Measurements from ENCODE around the gene FYN.

The FYN gene

GRCh38 chr6:111759836-111760785 is 113.1 kb downstream of the FYN start:
- Histone ChIP-seq H3K9ac (ENCODE audit: low read length) (peak overlapping the region; percentile 62), H3K9me3 (ENCODE audit: low read length) (no peaks in the 10 kb centered on the region), H3K4me3 (ENCODE audit: low read depth in 1 of 2, low read length in 2 of 2) (peak overlapping the region in 1 of 2 donors; percentile 73), H3K27ac (ENCODE audit: low read depth, low read length) (peak overlapping the region; percentile 82), H3K4me1 (ENCODE audit: insufficient read depth, low read length) (peaks cover 44% of the 10 kb centered on the region), H3K36me3 (ENCODE audit: insufficient read depth, low read length) (no peaks in the 10 kb centered on the region), H3K27me3 (ENCODE audit: control insufficient read depth in 1 of 2, insufficient read depth in 2 of 2, low read length in 2 of 2) (no peaks in the 10 kb centered on the region)

- Histone ChIP-seq H3K9ac (ENCODE audit: low read length) (peak overlapping the region; percentile 62), H3K27me3 (ENCODE audit: control insufficient read depth in 1 of 2, insufficient read depth in 2 of 2, low read length in 2 of 2) (no peaks in the 10 kb centered on the region), H3K4me3 (ENCODE audit: low read depth in 1 of 2, low read length in 2 of 2) (peak overlapping the region in 1 of 2 donors; percentile 73), H3K36me3 (ENCODE audit: insufficient read depth, low read length) (no peaks in the 10 kb centered on the region), H3K27ac (ENCODE audit: low read depth, low read length) (peak overlapping the region; percentile 82), H3K9me3 (ENCODE audit: low read length) (no peaks in the 10 kb centered on the region), H3K4me1 (ENCODE audit: insufficient read depth, low read length) (peaks cover 44% of the 10 kb centered on the region)
Measured at GRCh38 chr6:111759331-111759835, 113.9 kb downstream of the FYN start.

DNA sequence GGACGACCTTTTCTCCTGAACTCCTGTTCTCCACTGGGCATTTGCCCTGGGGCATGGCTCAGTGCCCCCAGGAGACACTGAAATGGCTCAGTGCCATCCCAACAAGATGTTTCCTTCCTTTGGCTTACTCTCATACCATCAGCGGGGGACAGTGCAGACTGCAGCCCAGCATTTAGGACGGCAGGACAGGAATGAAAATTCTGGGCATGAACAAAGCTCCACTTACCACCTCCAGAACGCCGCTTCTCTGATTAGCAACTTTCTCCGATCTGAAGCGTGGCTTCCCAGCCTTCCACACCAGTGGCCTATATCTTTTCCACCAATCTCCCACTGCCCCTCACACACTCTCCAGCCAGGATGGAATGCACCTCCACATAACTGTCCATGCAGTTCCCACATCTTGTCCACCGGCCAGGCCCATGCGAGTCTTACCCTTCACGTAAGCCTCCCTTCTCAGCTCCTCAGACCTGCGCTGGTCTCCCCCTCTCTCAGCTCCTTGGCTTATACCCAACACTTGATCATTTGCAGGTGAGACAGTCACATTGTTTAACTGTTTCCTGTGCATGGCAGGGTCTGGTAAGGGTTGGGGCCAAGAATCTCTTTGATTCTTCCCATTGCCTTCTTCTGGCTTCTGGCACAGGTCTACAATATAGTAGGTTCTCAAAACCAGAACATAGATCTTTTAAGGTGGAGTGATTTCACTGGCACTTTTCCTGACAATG is 114.5 kb downstream of the FYN start:
- H3K36me3 ChIP-seq (ENCODE audit: insufficient read depth, low read length): no peaks in the 10 kb centered on the region
- no peaks in the 10 kb centered on the region for H3K9me3 ChIP-seq (ENCODE audit: low read length)
- peak overlapping the region; percentile 82 for H3K27ac ChIP-seq (ENCODE audit: low read depth, low read length)
- H3K4me1 ChIP-seq (ENCODE audit: insufficient read depth, low read length): peaks cover 44% of the 10 kb centered on the region
- H3K27me3 ChIP-seq (ENCODE audit: control insufficient read depth in 1 of 2, insufficient read depth in 2 of 2, low read length in 2 of 2): no peaks in the 10 kb centered on the region
- H3K4me3 ChIP-seq (ENCODE audit: low read depth in 1 of 2, low read length in 2 of 2): peak overlapping the region in 1 of 2 donors; percentile 73
- peak overlapping the region; percentile 62 for H3K9ac ChIP-seq (ENCODE audit: low read length)

GRCh38 chr6:111757342-111757741 is 115.9 kb downstream of the FYN start:
- no peaks in the 10 kb centered on the region for H3K36me3 ChIP-seq (ENCODE audit: insufficient read depth, low read length)
- no peaks in the 10 kb centered on the region for H3K27me3 ChIP-seq (ENCODE audit: control insufficient read depth in 1 of 2, insufficient read depth in 2 of 2, low read length in 2 of 2)
- H3K9me3 ChIP-seq (ENCODE audit: low read length): no peaks in the 10 kb centered on the region
- H3K27ac ChIP-seq (ENCODE audit: low read depth, low read length): no peak overlapping the region
- no peak overlapping the region for H3K4me3 ChIP-seq (ENCODE audit: low read depth in 1 of 2, low read length in 2 of 2)
- H3K9ac ChIP-seq (ENCODE audit: low read length): no peak overlapping the region
- H3K4me1 ChIP-seq (ENCODE audit: insufficient read depth, low read length): peaks cover 42% of the 10 kb centered on the region

DNA sequence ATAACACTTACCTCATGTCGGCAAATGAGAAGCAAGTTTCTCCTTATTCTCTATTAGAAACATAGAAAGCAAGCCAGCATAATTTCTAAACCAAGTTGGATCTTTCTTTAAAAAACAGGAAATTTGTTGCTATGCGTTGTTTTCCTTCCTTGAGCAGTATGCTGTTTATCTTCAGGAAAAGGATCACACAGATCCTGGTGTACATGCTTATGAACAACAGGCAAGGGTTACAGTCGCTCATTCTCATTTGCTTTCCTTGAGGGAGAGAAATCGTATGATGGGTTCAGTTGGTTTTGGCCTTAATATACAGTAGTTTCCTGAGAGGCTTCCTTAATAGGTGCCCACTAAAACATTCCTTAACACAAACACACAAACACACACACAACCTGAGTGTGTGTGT is 118.8 kb downstream of the FYN start:
- Histone ChIP-seq H3K9me3 (ENCODE audit: low read length) (no peaks in the 10 kb centered on the region), H3K9ac (ENCODE audit: low read length) (no peak overlapping the region), H3K27ac (ENCODE audit: low read depth, low read length) (no peak overlapping the region), H3K27me3 (ENCODE audit: control insufficient read depth in 1 of 2, insufficient read depth in 2 of 2, low read length in 2 of 2) (no peaks in the 10 kb centered on the region), H3K36me3 (ENCODE audit: insufficient read depth, low read length) (no peaks in the 10 kb centered on the region), H3K4me1 (ENCODE audit: insufficient read depth, low read length) (peaks cover 12% of the 10 kb centered on the region), H3K4me3 (ENCODE audit: low read depth in 1 of 2, low read length in 2 of 2) (no peak overlapping the region)

- H3K4me1 ChIP-seq (ENCODE audit: insufficient read depth, low read length): peaks cover 4% of the 10 kb centered on the region
- no peak overlapping the region for H3K4me3 ChIP-seq (ENCODE audit: low read depth in 1 of 2, low read length in 2 of 2)
- H3K9me3 ChIP-seq (ENCODE audit: low read length): no peaks in the 10 kb centered on the region
- no peak overlapping the region for H3K9ac ChIP-seq (ENCODE audit: low read length)
- no peaks in the 10 kb centered on the region for H3K27me3 ChIP-seq (ENCODE audit: control insufficient read depth in 1 of 2, insufficient read depth in 2 of 2, low read length in 2 of 2)
- no peak overlapping the region for H3K27ac ChIP-seq (ENCODE audit: low read depth, low read length)
- H3K36me3 ChIP-seq (ENCODE audit: insufficient read depth, low read length): no peaks in the 10 kb centered on the region
Measured at GRCh38 chr6:111753573-111753972, 119.7 kb downstream of the FYN start.

GRCh38 chr6:111752476-111752875 is 120.8 kb downstream of the FYN start:
- H3K27ac ChIP-seq (ENCODE audit: low read depth, low read length): no peak overlapping the region
- no peaks in the 10 kb centered on the region for H3K36me3 ChIP-seq (ENCODE audit: insufficient read depth, low read length)
- H3K9ac ChIP-seq (ENCODE audit: low read length): no peak overlapping the region
- peaks cover 2% of the 10 kb centered on the region for H3K4me1 ChIP-seq (ENCODE audit: insufficient read depth, low read length)
- H3K4me3 ChIP-seq (ENCODE audit: low read depth in 1 of 2, low read length in 2 of 2): no peak overlapping the region
- no peaks in the 10 kb centered on the region for H3K27me3 ChIP-seq (ENCODE audit: control insufficient read depth in 1 of 2, insufficient read depth in 2 of 2, low read length in 2 of 2)
- H3K9me3 ChIP-seq (ENCODE audit: low read length): no peaks in the 10 kb centered on the region

GRCh38 chr6:111750753-111751673 is 122.2 kb downstream of the FYN start:
- Histone ChIP-seq H3K27ac (ENCODE audit: low read depth, low read length) (no peak overlapping the region), H3K4me1 (ENCODE audit: insufficient read depth, low read length) (peaks cover 9% of the 10 kb centered on the region), H3K9ac (ENCODE audit: low read length) (no peak overlapping the region), H3K27me3 (ENCODE audit: control insufficient read depth in 1 of 2, insufficient read depth in 2 of 2, low read length in 2 of 2) (no peaks in the 10 kb centered on the region), H3K9me3 (ENCODE audit: low read length) (no peaks in the 10 kb centered on the region), H3K36me3 (ENCODE audit: insufficient read depth, low read length) (no peaks in the 10 kb centered on the region), H3K4me3 (ENCODE audit: low read depth in 1 of 2, low read length in 2 of 2) (no peak overlapping the region)

DNA sequence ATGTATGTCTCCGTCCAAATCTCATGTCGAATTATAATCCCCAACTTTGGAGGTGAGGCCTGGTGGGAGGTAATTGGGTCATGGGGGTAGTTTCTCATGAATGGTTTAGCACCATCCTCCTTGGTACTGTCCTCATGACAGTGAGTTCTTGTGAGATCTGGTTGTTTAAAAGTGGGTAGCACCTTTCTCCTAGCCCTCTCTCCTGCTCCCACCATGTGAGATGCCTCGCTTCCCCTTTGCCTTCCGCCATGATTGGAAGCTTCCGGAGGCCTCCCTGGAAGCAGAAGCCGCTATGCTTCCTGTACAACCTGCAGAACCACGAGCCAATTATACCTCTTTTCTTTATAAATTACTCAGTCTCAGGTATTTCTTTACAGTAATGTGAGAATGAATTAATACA is 123.1 kb downstream of the FYN start:
- Histone ChIP-seq H3K4me1 (ENCODE audit: insufficient read depth, low read length) (peaks cover 14% of the 10 kb centered on the region), H3K9ac (ENCODE audit: low read length) (no peak overlapping the region), H3K27me3 (ENCODE audit: control insufficient read depth in 1 of 2, insufficient read depth in 2 of 2, low read length in 2 of 2) (no peaks in the 10 kb centered on the region), H3K4me3 (ENCODE audit: low read depth in 1 of 2, low read length in 2 of 2) (no peak overlapping the region), H3K9me3 (ENCODE audit: low read length) (no peaks in the 10 kb centered on the region), H3K27ac (ENCODE audit: low read depth, low read length) (no peak overlapping the region), H3K36me3 (ENCODE audit: insufficient read depth, low read length) (no peaks in the 10 kb centered on the region)

- H3K9me3 ChIP-seq (ENCODE audit: low read length): no peaks in the 10 kb centered on the region
- H3K36me3 ChIP-seq (ENCODE audit: insufficient read depth, low read length): no peaks in the 10 kb centered on the region
- H3K27ac ChIP-seq (ENCODE audit: low read depth, low read length): no peak overlapping the region
- peaks cover 27% of the 10 kb centered on the region for H3K4me1 ChIP-seq (ENCODE audit: insufficient read depth, low read length)
- no peak overlapping the region for H3K9ac ChIP-seq (ENCODE audit: low read length)
- no peaks in the 10 kb centered on the region for H3K27me3 ChIP-seq (ENCODE audit: control insufficient read depth in 1 of 2, insufficient read depth in 2 of 2, low read length in 2 of 2)
- H3K4me3 ChIP-seq (ENCODE audit: low read depth in 1 of 2, low read length in 2 of 2): no peak overlapping the region
Measured at GRCh38 chr6:111748231-111748647, 125.0 kb downstream of the FYN start.

- Histone ChIP-seq H3K4me1 (ENCODE audit: insufficient read depth, low read length) (peaks cover 28% of the 10 kb centered on the region), H3K27ac (ENCODE audit: low read depth, low read length) (no peak overlapping the region), H3K9ac (ENCODE audit: low read length) (no peak overlapping the region)
Measured at GRCh38 chr6:111747829-111748228, 125.4 kb downstream of the FYN start.

More at GRCh38 chr6:111747829-111748228, 125.4 kb downstream of the FYN start:
- Histone ChIP-seq H3K36me3 (ENCODE audit: insufficient read depth, low read length) (no peaks in the 10 kb centered on the region), H3K4me3 (ENCODE audit: low read depth in 1 of 2, low read length in 2 of 2) (no peak overlapping the region), H3K9me3 (ENCODE audit: low read length) (no peaks in the 10 kb centered on the region), H3K27me3 (ENCODE audit: control insufficient read depth in 1 of 2, insufficient read depth in 2 of 2, low read length in 2 of 2) (no peaks in the 10 kb centered on the region)
